Left ventricle myocardium superior (tissue), 1 donor: ENCODE measurements around the gene GNAI2. TPM values are rescaled to one million over a fixed set of nuclear protein-coding genes. Genes with fewer than 3 reads are reported as not detected.
"Not testable (repeated sequence)": the region's sequence is repeated elsewhere in the genome, so short reads cannot be mapped to it uniquely, and the experiment has no call there.

Source experiments
- ATAC-seq: fragments of 200-7000 bp; cut with Tn5 transposase; one replicate; pipeline ENCODE4 v1.9.1; 2020; ENCODE audit warnings: mild to moderate bottlenecking, moderate library complexity
- DNase-seq: peaks from one replicate; pipeline ENCODE4 v3.0.0-alpha.2; 2020
- intact Hi-C: fragments of 100-400 bp; cut with micrococcal nuclease; formaldehyde crosslinking; loops from one replicate; pipeline ENCODE4 v1.11.0; 2022
- total RNA-seq: library from RNA; stranded (reverse); fragmentation: NEBNext Ultra II Directional; extraction: Animal tissue kit (Norgen Biotek cat#: 25700); gene quantifications from one replicate; pipeline ENCODE4 v1.2.1, GENCODE V29; 2021
- donor health status: DM: no; HTN: yes; CAD: no; lungs with severe emphysema.

GNAI2 gene
- total RNA-seq, 1 donor from 2014 or later, result 137 TPM

DNA sequence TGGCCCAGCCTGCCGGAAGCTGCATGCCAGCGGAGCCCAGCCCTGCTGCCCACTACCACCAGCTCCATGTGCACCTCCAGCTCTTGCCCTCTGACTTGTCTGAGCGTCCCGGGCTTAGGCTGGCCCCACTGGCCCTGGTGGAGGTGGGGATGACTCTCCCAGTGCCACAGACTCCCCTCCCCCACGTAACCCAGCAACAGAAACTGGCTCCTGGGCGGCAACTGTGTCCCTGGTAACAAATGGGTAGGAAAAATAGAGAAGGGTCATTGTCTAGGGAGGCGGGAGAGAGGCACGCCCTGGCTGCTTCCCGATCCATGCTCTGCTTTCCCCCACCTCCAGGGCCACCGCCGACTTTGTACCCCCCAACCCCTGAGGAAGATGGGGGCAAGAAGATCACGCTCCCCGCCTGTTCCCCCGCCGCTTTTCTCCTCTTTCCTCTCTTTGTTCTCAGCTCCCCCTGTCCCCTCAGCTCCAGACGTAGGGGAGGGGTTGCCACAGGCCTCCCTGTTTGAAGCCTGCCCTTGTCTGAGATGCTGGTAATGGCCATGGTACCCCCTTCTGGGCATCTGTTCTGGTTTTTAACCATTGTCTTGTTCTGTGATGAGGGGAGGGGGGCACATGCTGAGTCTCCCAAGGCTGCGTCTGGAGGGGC, 22.2 kb downstream of the GNAI2 start:
- intact Hi-C loops, result no loop called here
- no peak for ATAC-seq
- no peak for DNase-seq

DNA sequence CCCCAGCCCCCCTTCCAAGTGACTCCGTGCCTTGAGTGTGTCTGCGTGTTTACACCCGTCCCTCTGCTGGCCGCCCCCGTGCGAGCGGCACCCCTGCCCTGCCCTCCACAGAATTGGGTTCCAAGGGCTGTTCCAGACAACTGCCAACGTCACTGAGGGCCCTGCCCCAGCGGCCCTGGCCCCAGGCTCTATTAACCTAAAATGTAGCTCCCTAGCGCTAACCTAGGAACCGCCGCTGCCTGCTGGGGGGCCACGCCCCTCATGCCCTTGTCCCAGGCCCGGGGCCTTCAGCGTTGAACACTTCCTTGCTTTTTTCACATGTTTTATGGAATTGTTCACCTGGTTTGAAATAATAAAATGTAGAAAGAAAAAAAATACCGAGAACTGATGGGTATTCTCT, 23.0 kb downstream of the GNAI2 start:
- DNase-seq (no peak), ATAC-seq (no peak)
- intact Hi-C loops, result no loop called here

DNA sequence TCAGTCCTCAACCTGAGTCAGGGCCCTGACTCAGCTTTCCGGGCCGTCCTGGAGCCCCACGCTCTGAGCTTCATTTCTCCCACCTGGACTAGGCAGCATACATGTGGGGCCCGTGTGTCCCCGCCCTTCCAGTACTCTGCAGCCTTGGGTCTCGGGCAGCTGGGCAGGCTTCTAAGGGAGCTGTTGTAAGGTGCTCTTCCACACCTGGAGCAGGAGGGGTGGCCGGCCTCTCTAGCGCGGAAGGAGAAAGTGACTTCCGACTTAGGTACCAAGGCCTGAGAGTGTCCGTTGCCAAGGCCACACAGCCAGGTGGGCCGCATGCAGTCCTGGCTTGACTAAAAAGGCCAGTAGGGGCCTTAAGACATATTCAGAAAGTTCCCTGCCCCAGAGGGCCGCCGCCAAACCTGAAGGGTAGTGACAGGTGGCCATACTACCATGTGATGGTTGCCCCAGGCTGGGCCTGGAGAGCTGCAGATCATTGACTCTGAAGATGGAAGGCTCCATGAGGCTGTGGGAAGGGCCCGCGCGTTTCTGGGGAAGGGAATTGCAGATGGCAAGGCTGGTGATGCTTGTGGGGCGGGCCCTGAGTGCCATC, 23.5 kb downstream of the GNAI2 start:
- no peak for DNase-seq
- ATAC-seq, result no peak
- intact Hi-C loops, result no loop called here

DNA sequence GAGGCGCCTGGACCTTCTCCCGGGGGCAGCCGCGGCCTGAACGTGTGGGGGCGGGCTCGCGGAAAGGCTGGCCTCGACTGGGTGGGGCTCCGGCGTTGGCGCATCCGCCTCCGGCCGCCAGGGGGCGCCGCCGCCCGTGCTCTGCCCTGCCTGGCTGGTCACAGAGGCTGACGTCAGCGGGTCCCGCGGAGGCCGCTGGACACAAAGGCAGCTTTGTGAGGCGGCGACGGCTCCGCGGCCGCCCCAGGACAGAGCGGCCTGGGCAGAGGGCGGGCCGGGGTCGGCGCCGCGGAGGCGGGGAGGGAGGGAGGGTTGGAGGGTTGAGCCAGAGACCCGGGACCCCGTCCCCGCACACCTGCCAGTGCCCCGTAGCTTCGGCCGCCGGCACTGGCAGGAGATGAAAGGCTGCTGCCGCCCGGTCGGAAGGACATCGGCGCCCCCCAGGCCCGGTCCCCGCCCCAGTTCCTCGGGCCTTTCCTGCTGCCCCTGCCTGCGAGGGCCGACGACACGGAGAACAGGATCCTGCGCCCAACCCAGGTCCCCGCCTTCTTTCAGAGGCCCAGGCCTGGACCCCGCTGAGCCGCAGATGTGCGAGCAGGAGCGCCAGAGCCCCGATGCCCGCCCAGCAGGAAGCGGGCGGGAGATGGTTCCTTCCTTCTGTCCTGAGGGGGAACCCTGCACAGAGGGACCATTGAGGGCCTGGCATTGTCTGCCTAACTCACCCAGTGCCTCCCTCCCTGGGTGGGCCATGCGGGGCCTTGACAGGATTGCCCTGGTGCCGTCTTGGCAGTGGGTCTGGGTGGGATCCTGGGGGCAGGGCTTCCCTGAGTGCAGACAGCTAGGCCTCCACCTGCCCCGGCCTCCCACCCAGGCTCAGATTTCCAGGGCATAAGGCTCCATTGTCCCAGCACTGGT, 24.3 kb downstream of the GNAI2 start:
- intact Hi-C loops, result no loop called here
- ATAC-seq, result peak; percentile 86
- DNase-seq, result peak; percentile 98

DNA sequence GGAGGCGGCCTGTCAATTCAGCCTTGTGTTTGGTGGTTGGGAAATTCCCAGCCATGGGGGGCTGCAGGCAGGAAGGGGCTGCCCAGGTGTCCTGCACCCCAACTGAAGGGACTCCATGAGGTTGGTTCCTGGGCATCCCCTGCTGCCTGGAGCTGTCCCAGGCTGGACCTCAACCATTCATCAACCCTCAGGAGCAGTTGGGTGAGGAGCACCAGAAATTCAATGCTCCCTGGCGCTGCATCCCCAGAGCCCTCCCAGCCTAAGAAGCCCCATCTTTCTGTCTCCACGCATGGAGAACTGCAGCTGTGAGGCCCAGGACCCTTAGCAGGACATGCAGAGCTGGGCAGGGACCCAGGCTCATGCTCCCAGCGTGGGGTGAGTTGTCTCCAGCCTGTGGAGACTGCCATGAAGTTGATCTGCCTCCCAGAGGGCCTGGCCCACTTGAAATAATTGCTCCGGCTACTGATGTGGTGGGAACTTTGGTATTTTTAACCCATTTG, 25.0 kb downstream of the GNAI2 start:
- ATAC-seq, result no peak
- intact Hi-C loops, result no loop called here
- DNase-seq, result no peak

DNA sequence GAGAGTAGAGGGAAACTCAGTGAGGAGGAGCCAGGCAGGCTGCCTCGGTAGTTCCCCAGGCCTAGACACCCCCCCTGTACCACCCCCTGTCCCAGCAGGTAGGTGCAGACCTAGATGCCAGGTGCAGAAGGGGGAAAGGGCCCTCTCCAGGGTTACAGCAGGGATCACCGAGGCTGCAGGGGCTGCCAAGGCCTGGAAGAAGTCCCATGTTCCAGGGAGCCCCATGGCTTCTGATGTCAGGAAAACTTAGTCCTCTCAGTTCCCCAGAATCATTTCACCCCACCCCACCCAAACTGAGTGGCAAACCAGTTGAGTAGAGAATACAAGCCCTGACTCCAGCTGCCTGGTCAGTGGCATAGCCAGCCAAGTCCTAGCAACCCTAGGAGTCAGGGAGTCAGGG, 25.5 kb downstream of the GNAI2 start:
- intact Hi-C loops, result no loop called here
- ATAC-seq, result no peak
- no peak for DNase-seq

DNA sequence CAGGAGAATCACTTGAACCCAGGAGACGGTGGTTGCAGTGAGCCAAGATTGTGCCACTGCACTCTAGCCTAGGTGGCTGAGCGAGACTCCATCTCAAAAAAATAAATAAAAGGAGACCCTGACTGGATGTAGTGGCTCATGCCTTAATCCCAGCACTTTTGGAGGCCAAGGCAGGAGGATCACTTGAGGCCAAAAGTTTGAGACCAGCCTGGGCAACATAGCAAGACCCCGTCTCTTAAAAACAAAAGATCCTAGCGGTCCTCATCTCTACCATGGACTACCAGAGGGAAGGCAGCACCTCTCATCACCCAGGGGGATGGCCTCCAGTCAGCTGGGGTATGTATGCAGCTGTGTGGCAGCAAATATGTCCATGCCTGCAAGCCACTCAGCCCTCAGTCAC, 26.2 kb downstream of the GNAI2 start:
- ATAC-seq, DNase-seq, intact Hi-C loops: not testable (repeated sequence)

DNA sequence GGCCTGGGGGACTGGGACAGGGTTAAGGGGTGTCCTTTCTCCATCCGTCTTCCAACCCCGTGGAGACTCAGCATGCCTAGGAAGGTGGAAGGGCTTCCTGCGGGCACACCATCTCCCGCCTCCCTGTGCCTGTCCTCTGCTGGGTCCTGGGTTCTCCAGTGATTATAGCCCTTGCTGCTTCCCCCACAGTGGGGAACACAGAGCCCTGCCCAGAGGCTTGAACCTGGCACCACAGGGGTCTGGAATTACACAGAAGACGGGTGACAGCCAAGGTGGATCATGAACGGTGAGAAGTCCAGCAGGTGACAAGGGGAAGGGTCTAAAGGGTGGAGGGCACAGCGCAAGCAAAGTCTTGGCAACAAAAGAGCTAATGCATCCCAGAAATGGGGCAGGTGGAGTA, 26.8 kb downstream of the GNAI2 start:
- DNase-seq (no peak), ATAC-seq (no peak)
- intact Hi-C loops, result no loop called here

DNA sequence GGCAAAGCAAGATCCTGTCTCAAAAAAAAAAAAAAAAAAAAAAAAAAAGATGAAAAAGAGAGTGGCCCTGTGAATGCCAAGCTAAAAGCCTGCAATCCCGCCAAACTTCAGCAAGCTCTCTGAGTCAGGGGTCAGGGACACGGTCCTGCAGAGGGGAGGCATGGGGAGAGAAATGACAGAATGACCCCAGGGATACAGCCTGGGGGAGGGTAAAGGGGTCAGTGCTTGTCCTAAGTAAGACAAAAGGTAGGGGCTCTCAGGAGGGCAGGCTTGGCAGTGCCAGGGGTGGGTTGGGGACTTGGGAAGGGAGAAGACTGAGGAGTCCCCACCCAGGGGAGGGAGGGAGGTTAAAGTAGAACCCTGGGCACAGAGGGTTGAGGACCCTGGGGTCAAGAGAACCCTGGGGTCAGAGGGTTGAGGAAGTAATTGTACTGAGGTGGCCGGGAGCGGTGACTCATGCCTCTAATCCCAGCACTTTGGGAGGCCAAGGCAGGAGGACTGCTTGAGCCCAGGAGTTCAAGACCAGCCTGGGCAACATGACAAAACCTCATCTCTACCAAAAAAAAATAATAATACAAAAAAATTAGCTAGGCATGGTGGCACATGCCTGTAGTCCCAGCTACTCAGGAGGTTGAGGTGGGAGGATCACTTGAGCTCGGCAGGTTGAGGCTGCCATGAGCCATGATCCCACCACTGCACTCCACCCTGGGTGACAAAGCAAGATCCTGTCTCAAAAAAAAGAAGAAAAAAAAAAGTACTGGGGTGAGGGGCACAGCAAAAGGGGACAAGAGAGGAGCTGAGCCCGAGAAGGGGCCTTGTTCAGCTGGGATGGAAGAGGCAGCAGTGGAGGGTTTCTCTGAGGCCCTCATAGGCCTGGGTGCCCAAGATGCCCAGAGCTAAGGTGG, 27.7 kb downstream of the GNAI2 start:
- intact Hi-C loops, result no loop called here
- ATAC-seq (no peak), DNase-seq (no peak)

DNA sequence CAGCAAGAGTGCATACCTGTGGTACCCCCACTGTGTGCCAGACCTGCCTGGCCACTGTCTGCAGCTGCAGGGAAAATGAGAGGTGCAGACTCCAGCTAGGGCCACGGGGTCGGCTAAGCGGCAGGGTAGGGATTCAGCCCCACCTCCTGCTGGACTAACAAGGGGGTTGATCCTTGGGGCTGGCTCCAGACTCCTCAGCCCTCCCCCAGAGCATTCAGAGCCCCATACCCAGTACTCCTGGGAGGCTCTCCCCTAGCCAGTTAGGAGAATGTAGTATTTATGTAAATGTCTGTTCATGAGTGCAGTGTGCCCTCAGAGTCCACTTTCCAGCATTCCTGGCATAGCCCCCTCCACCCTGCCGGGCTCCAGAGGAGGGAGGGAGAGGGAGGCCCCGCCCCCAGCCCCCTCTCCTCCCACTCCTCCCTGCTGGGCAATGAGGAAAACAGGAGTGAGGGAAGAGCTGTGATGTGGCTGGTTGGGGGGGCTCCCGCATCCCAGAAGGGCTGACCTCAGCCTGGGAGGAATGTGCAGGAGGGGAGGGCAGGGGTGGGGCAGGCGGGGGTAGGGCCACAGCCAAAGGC, 28.5 kb downstream of the GNAI2 start:
- intact Hi-C loops, result no loop called here
- DNase-seq, result peak; percentile 83
- ATAC-seq, result peak; percentile 53

DNA sequence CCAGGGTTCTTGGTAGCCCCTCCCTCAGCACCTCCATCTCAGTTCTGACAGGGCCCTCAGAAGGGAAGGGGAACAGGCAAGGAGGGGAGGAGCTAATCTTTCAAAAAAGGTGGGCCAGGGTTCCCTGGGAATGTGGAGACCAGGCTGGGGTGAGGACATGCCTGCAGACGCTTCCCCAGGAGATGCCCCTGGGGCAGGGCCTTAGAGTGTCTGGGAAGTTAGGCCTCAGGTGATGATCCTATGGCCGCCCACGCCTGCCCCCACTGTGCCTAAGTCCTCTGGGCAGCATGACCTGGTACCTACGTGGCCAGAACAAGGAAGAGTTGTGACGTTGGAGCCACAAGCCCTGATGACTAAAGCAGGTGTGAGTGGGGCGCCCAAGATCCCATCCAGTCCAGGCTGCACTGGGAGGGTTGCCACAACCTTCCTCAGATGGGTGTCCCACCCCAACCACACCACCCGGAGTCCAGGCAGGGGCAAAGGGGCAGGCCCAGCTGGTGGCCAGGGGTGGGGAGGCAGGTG, 29.0 kb downstream of the GNAI2 start:
- DNase-seq (no peak), ATAC-seq (no peak)
- intact Hi-C loops, result no loop called here

DNA sequence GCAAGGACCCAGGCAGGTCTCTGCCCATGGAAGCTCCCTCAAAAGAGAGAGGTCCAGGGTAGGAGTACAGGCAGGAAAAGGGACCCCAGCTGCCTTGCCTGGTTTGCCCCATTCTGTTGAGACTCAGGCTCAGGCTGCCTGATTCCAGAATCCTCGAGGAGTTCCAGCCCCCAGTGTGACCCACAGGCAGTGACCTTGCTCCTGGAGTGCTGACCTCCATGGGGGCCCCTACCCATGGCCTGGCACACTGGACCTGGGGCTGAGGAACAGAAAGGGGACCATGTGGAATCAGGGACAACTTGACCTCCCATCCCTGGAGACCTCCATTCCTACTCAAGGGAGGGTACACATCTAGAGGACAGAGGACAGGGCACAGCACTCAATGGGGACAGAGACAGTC, 29.6 kb downstream of the GNAI2 start:
- no peak for ATAC-seq
- no peak for DNase-seq
- intact Hi-C loops, result no loop called here

DNA sequence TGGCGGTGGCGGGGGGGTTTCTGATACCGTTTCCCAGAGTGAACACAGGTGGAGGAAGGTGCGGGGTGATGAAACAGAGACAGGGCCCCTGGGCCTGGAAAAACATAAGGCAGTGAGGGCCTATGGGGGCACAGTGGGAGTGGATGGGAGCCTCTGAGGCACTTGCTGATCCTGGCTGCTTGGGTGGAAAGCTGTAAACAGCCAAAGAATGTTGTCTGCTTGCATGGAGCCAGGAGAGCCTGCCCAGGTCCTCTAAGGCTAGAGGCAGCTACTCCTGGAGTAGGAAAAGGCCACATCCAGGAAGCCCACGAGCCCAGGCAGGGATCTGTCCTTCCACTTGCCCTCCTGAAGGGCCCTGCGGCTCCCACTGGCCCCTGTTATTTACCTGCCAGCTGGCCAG, 30.0 kb downstream of the GNAI2 start:
- ATAC-seq (no peak), DNase-seq (no peak)
- intact Hi-C loops, result no loop called here

DNA sequence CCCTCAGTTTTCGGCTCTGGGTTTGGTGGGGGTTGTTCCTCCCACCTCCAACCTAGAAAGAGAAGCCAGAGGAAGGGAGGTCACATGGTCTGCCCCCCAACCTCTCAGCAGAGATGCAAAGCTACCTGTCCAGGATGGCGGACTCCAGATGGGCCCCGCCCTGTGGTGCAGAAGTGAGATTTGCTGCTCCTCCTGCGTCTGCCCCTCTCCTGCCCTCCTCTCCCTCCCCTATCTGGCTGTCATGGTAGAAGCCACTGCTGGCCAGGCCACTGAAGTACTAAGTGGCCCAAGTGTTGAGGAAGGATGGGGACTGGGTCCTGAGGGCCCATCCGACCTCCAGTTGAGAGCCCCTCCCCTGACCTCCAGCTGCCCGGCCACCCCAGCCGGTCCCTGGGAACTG, 30.8 kb downstream of the GNAI2 start:
- DNase-seq, result no peak
- no peak for ATAC-seq
- intact Hi-C loops, result no loop called here

DNA sequence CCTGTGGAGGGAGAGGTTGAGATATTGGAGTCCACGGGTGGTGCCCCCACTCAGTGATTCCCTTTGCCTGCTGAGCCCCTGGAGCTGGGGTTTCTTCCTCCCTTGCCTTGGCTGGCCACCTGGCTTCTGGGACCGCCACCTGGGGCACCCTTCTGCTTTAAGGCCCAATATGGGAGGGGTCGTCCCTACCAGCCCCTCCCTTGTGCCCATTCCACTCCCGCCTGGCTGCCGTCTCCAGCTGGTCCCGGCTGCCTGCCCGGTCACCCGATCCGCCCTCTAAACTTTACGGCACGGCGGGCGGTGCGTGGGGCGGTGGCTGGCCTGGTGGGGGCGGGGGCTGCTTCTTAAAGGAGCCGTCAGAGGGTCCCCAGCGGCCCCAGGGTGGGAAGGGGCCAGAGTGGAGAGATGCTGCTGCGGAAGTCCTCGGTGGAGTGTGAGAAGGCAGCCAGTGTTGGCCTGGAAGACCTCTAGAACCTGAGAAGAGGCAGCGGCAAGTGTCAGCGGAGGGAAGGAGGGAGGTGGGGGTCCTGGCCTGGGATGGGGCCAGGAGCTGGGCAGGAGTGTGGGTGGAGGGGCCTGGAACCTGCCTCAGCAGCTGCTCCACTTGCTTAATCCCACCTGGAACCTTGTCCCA, 31.4 kb downstream of the GNAI2 start:
- intact Hi-C loops, result no loop called here
- DNase-seq (peak; percentile 86), ATAC-seq (peak; percentile 65)

DNA sequence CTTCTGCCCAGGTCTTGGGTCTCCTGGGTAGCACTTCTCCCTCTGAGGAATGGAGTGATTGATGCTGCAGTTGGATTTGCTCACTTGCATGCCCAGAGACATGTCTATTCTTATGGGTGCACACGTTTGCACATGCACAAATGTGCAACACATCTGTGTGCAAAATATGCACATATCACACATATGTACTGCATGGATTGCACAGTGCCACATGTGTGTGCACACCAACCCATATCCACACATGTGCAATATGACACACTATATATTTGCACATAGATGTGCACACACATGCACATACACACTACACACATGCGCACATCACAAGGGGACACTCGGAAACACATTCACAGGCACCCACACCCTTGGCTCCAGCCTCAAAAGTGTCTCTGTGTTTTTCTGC, 32.3 kb downstream of the GNAI2 start:
- ATAC-seq (no peak), DNase-seq (no peak)
- intact Hi-C loops, result no loop called here

DNA sequence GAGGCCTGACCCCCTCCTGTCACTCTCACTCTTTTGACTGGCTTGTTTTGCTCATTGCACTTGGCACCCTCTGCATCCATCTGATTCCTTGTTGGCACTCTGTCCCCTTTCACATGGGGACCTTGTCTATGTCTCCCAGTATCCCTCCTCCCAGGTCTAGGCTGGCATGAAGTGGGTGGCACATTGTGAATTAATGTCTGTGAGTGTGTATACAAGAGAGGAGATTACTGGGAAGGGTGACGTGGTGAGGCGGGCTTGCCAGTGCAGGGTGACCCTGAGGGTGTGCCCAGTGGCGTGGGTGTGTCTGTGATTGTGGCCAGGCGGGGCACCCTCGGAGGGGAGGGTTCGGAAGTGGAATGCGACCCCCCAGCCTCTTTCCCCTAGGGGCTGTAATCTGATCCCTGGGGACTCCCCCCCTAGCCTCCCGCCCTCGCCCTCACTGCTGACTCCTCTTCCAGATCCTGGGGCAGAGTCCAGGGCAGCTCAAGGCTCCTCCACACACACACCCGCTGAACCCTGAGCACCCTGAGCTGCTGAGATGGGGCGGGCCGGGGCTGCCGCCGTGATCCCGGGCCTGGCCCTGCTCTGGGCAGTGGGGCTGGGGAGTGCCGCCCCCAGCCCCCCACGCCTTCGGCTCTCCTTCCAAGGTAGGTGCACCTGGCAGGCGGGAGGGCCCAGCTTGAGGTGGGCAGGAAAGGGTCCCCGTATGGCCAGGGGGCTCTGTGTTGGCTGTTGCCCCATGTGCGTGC, 32.9 kb downstream of the GNAI2 start, which contains the start of gene SEMA3B:
TSS of gene SEMA3B (plus strand) at position 445 of the 749 bp plus-strand sequence. CDS start at position 539, 94 bp downstream.
- DNase-seq (peak; percentile 68), ATAC-seq (peak; percentile 32)
- intact Hi-C loops, result no loop called here
